Fibroblast of pulmonary artery (primary cell): ENCODE results near the gene GUCY1B1.

Experiments used
- DNase-seq: peaks from one replicate; pipeline ENCODE4 v3.0.0-alpha.2; 2010; ENCODE audit warnings: low read depth
- H3K4me3 ChIP-seq: replicated peaks from 2 replicates; pipeline ENCODE4 v1.5.1; 2011; ENCODE audit warnings: low read depth, mild to moderate bottlenecking, control low read depth, low read length, moderate library complexity
- CTCF ChIP-seq: IDR thresholded peaks from 2 replicates; pipeline ENCODE4 v1.5.1; 2011; ENCODE audit warnings: mild to moderate bottlenecking, control low read depth, low read length, inconsistent platforms; ENCODE audit errors: missing control alignments

The GUCY1B1 gene

GRCh38 chr4:155722816-155723499, 35.9 kb upstream of the GUCY1B1 start:
- DNase-seq = no peak

GRCh38 chr4:155724731-155725130, 34.1 kb upstream of the GUCY1B1 start:
- TF ChIP-seq CTCF = no peak
- no peak overlapping the region for H3K4me3 ChIP-seq
- DNase-seq = no peak

More at GRCh38 chr4:155722816-155723499, 35.9 kb upstream of the GUCY1B1 start:
- H3K4me3 ChIP-seq = no peak overlapping the region
- no peak for TF ChIP-seq CTCF

GRCh38 chr4:155734065-155734464, 24.8 kb upstream of the GUCY1B1 start:
- no peak for TF ChIP-seq CTCF
- DNase-seq = peak; percentile 13

GRCh38 chr4:155734951-155735350, 23.9 kb upstream of the GUCY1B1 start:
- H3K4me3 ChIP-seq = no peak overlapping the region
- no peak for TF ChIP-seq CTCF
- DNase-seq = no peak

More at GRCh38 chr4:155734065-155734464, 24.8 kb upstream of the GUCY1B1 start:
- H3K4me3 ChIP-seq = no peak overlapping the region

GRCh38 chr4:155735496-155735895, 23.3 kb upstream of the GUCY1B1 start:
- no peak for TF ChIP-seq CTCF
- peak; percentile 8 for DNase-seq

GRCh38 chr4:155738548-155738947, 20.3 kb upstream of the GUCY1B1 start:
- DNase-seq = no peak
- no peak for TF ChIP-seq CTCF
- no peak overlapping the region for H3K4me3 ChIP-seq

More at GRCh38 chr4:155735496-155735895, 23.3 kb upstream of the GUCY1B1 start:
- H3K4me3 ChIP-seq = no peak overlapping the region

- DNase-seq = no peak
- no peak overlapping the region for H3K4me3 ChIP-seq
- TF ChIP-seq CTCF = no peak
Measured at GRCh38 chr4:155741546-155741945, 17.3 kb upstream of the GUCY1B1 start.
